ENCODE data around the gene TTC31.

DNA sequence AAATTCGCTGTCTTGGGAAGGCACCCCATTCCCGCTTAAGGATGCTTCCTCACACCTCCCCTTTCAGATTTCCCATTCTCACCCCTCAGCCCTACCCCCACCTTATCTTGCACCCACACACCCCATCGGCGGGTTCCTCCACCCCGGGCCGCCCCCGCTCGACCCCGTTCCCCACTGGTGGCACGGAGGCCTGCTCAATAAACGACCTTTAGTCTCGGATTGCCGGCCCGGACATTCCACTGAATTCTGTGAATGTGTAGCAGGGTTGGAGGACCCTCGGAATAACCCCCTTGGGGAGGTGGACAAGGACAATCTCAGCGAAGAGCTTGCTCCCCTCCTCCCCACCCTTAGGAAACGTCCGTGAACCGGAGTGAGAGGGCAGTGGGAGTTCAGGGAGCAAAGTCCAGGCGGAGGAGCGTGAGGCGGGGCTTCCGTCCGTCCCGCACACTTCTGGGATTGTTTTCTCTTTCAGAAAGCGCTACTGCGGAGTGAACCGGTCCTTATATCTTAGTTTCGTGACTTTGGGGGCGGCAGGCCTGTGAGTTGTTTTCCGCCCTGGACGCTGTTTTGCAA is 19.4 kb downstream of the TTC31 start:
- TF ChIP-seq, protein P1, sequence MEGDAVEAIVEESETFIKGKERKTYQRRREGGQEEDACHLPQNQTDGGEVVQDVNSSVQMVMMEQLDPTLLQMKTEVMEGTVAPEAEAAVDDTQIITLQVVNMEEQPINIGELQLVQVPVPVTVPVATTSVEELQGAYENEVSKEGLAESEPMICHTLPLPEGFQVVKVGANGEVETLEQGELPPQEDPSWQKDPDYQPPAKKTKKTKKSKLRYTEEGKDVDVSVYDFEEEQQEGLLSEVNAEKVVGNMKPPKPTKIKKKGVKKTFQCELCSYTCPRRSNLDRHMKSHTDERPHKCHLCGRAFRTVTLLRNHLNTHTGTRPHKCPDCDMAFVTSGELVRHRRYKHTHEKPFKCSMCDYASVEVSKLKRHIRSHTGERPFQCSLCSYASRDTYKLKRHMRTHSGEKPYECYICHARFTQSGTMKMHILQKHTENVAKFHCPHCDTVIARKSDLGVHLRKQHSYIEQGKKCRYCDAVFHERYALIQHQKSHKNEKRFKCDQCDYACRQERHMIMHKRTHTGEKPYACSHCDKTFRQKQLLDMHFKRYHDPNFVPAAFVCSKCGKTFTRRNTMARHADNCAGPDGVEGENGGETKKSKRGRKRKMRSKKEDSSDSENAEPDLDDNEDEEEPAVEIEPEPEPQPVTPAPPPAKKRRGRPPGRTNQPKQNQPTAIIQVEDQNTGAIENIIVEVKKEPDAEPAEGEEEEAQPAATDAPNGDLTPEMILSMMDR (IDR thresholded peaks at IDR 0.05): no peak
- TF ChIP-seq POLR2A (IDR thresholded peaks at IDR 0.05): no peak
- TF ChIP-seq POLR2AphosphoS5 (IDR thresholded peaks at IDR 0.05): no peak
